ENCODE results near the gene ENTPD2. TPM values are rescaled to one million over a fixed set of nuclear protein-coding genes. Genes with fewer than 3 reads are reported as not detected.

ENTPD2 gene
- total and polyA plus RNA-seq, 5 donors = 0.92 to 2.9 (median 1.6) TPM

DNA sequence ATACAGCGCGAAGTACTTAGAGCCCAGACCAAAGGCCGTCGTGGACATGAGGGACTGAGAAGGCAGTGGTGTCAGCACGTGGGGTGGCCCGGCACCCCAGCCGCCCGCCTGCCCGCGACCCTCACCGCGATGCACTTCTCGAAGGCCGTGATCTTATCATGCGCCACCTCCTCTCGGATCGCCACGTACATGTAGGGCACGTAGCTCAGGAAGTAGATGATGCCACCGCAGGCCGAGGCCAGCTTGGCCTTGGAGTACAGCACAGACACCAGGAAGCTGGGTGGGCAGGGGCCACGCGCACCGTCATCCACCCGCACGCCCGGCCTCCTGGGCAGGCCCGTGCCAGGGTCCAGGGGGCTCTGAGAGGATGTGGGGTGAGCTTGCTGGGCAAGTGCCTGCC lies 36.8 kb downstream of the ENTPD2 start:
- Histone ChIP-seq H3K27me3 (ENCODE audit: control insufficient read depth, insufficient read depth) (no peaks in the 10 kb centered on the region), H3K4me1 (ENCODE audit: control insufficient read depth, insufficient read depth, low read length) (no peaks in the 10 kb centered on the region), H3K27ac (ENCODE audit: low read length) (no peak overlapping the region), H3K9me3 (ENCODE audit: control insufficient read depth, low read length) (no peaks in the 10 kb centered on the region), H3K4me3 (ENCODE audit: low read length) (no peak overlapping the region)
- ATAC-seq = no peak
- DNase-seq = no peak
- intact Hi-C loops (cut with DNase I) = no loop called here
- 97% methylated on average over 28 of the region's 28 CpGs for WGBS

DNA sequence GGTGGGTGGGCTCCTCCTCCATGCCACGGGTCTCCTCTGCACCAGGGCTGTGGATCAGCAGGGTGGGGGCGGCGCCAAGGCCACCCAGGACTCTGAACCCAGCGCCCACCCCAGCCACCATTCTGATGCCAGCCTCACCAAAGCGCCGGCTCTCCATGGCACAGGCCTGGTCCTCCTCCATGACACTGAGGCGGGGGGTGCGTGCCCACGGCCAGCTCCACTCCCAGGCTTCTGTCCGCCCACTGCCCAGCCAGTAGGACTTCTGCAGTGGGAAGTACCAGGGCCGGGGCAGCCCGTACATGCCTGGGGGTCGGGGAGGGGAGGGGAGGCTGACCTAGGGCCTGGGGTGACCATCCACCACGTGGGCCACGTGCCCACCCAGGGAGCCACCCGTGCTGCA lies 37.4 kb downstream of the ENTPD2 start:
- Histone ChIP-seq H3K9me3 (ENCODE audit: control insufficient read depth, low read length) (no peaks in the 10 kb centered on the region), H3K27ac (ENCODE audit: low read length) (no peak overlapping the region), H3K4me1 (ENCODE audit: control insufficient read depth, insufficient read depth, low read length) (no peaks in the 10 kb centered on the region), H3K27me3 (ENCODE audit: control insufficient read depth, insufficient read depth) (no peaks in the 10 kb centered on the region), H3K4me3 (ENCODE audit: low read length) (no peak overlapping the region)
- intact Hi-C loops (cut with DNase I) = no loop called here
- WGBS = 96% methylated on average over 16 of the region's 16 CpGs
- DNase-seq = no peak
- no peak for ATAC-seq

DNA sequence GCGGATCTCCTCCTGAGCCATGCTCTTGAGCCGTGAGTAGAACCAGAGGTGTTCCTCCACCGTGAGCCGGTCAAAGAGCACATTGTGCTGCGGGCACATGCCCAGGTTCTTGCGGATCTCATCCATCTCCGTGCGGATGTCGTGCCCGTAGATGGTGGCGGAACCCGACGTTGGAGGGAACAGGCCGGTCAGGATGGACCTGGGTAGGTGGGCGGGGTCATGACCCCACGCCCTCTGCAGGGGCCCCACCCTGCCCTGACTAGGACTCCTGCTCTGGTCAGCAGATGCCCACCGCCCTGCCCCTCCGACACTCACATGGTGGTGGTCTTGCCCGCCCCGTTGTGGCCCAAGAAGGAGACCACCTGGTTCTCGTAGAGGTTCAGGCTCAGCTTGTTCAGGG lies 37.9 kb downstream of the ENTPD2 start:
- intact Hi-C loops (cut with DNase I) = no loop called here
- no peak overlapping the region for H3K27ac ChIP-seq (ENCODE audit: low read length)
- no peak overlapping the region for H3K4me3 ChIP-seq (ENCODE audit: low read length)
- H3K9me3 ChIP-seq (ENCODE audit: control insufficient read depth, low read length) = no peaks in the 10 kb centered on the region
- H3K27me3 ChIP-seq (ENCODE audit: control insufficient read depth, insufficient read depth) = no peaks in the 10 kb centered on the region
- WGBS = 97% methylated on average over 21 of the region's 21 CpGs
- ATAC-seq (no peak), DNase-seq (no peak)
- no peaks in the 10 kb centered on the region for H3K4me1 ChIP-seq (ENCODE audit: control insufficient read depth, insufficient read depth, low read length)

DNA sequence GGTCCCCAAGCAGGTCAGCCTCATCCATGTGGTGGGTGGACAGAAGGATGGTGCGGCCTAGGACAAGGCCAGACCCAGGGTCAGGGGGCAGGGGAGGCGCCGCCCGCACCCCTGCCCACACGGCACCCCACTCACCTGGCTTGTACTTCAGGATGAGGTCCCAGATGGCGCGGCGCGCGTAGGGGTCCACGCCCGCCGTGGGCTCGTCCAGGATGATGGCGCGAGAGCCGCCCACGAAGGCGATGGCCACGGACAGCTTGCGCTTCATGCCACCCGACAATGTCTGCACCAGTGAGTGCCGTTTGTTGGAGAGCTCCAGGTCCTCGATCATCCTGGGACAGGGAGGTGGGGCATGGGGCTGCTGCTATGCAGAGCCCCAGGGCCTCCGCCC lies 38.3 kb downstream of the ENTPD2 start:
- no peak overlapping the region for H3K27ac ChIP-seq (ENCODE audit: low read length)
- intact Hi-C loops (cut with DNase I) = no loop called here
- no peaks in the 10 kb centered on the region for H3K4me1 ChIP-seq (ENCODE audit: control insufficient read depth, insufficient read depth, low read length)
- H3K9me3 ChIP-seq (ENCODE audit: control insufficient read depth, low read length) = no peaks in the 10 kb centered on the region
- no peak for ATAC-seq
- DNase-seq = no peak
- no peaks in the 10 kb centered on the region for H3K27me3 ChIP-seq (ENCODE audit: control insufficient read depth, insufficient read depth)
- H3K4me3 ChIP-seq (ENCODE audit: low read length) = no peak overlapping the region
- 97% methylated on average over 25 of the region's 25 CpGs for WGBS

DNA sequence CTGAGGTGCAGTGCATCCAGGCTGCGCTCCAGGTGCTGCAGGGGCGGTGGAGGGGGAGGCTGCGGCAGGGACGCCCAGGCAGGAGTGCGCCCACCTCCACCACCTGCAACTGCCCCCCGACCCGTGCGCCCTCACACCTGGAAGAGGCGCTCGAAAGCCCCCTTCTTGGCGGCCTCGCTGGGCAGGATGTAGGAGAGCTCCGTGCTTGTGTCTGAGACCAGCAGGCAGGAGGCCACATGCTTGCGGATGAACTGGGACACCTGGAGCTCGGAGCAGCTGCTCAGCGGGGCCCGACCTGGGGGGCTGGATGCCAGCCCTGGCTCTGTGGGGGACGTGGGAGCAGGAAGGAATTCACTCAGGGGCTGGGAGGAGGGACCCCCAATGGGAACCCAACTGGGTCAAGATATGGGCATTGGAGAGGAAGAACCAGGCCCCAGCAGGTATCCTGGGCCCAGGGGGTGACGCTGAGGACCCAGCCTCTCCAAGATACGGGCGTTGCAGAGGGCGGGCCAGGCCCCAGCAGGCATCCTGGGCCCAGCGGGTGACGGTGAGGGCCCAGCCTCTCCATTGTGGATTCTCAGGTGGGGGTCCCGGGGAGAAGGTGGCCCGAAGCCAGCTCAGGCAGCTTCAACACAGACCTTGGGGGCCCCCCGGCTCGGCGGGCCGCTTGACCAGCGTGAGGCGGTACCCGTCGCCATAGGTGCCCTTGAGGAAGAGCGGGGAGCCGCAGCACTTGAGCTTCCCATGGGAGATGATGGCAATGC lies 38.9 kb downstream of the ENTPD2 start:
- intact Hi-C loops (cut with DNase I) = no loop called here
- no peak for ATAC-seq
- Histone ChIP-seq H3K4me3 (ENCODE audit: low read length) (no peak overlapping the region), H3K27me3 (ENCODE audit: control insufficient read depth, insufficient read depth) (no peaks in the 10 kb centered on the region), H3K4me1 (ENCODE audit: control insufficient read depth, insufficient read depth, low read length) (no peaks in the 10 kb centered on the region), H3K9me3 (ENCODE audit: control insufficient read depth, low read length) (no peaks in the 10 kb centered on the region), H3K27ac (ENCODE audit: low read length) (no peak overlapping the region)
- 96% methylated on average over 36 of the region's 36 CpGs for WGBS
- DNase-seq = no peak

DNA sequence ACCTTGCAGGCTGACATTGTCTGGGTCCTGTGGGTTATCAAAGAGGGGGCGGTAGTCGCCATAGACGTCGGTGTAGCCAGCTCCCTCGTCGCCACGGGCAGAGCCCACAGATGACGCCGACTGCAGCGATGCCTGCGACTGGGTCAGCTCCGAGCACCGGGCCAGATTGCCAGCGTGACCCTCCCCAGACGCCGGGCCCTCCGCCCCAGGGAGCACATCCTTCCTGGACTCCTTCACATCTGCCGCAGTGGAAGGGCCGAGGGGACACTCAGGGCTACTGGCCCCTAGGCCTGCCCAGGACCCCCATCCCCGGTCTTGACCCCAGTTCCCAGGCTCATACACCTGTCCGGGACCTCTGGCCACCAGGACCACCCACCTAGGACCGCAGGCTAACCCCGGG lies 39.7 kb downstream of the ENTPD2 start:
- ATAC-seq (no peak), DNase-seq (no peak)
- H3K9me3 ChIP-seq (ENCODE audit: control insufficient read depth, low read length) = no peaks in the 10 kb centered on the region
- no peak overlapping the region for H3K4me3 ChIP-seq (ENCODE audit: low read length)
- no peak overlapping the region for H3K27ac ChIP-seq (ENCODE audit: low read length)
- intact Hi-C loops (cut with DNase I) = no loop called here
- 91% methylated on average over 23 of the region's 23 CpGs for WGBS
- H3K27me3 ChIP-seq (ENCODE audit: control insufficient read depth, insufficient read depth) = no peaks in the 10 kb centered on the region
- H3K4me1 ChIP-seq (ENCODE audit: control insufficient read depth, insufficient read depth, low read length) = no peaks in the 10 kb centered on the region

DNA sequence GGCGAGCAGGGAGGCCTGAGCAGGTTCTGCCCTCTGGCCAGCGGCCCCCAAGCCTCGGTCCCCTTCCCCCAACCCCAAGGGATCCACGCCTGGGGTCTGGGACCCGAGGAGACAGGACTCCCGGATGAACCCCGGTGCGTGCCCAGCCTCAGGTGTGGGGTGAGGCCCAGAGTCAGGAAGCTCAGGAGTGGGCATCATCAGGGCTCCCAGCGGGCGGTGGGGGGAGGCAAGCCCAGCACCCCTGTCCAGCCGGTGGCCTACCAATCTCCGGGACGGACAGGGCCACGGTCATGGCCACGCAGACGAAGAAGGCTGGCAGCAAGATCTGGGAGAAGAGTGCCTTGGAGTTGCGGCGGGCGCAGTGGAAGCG lies 40.3 kb downstream of the ENTPD2 start:
- ATAC-seq (no peak), DNase-seq (no peak)
- H3K4me1 ChIP-seq (ENCODE audit: control insufficient read depth, insufficient read depth, low read length) = no peaks in the 10 kb centered on the region
- H3K27me3 ChIP-seq (ENCODE audit: control insufficient read depth, insufficient read depth) = no peaks in the 10 kb centered on the region
- H3K27ac ChIP-seq (ENCODE audit: low read length) = no peak overlapping the region
- H3K4me3 ChIP-seq (ENCODE audit: low read length) = no peak overlapping the region
- intact Hi-C loops (cut with DNase I) = no loop called here
- WGBS = 95% methylated on average over 20 of the region's 20 CpGs
- H3K9me3 ChIP-seq (ENCODE audit: control insufficient read depth, low read length) = no peaks in the 10 kb centered on the region

GRCh38 chr9:137012694-137013570 lies 40.9 kb downstream of the ENTPD2 start:
- ATAC-seq = no peak
- H3K4me1 ChIP-seq (ENCODE audit: control insufficient read depth, insufficient read depth, low read length) = no peaks in the 10 kb centered on the region
- no peak overlapping the region for H3K4me3 ChIP-seq (ENCODE audit: low read length)
- intact Hi-C loops (cut with DNase I) = no loop called here
- WGBS = 84% methylated on average over 67 of the region's 67 CpGs
- H3K27ac ChIP-seq (ENCODE audit: low read length) = no peak overlapping the region
- DNase-seq = no peak
- H3K27me3 ChIP-seq (ENCODE audit: control insufficient read depth, insufficient read depth) = no peaks in the 10 kb centered on the region
- no peaks in the 10 kb centered on the region for H3K9me3 ChIP-seq (ENCODE audit: control insufficient read depth, low read length)

- Histone ChIP-seq H3K9me3 (ENCODE audit: control insufficient read depth, low read length) (no peaks in the 10 kb centered on the region), H3K27ac (ENCODE audit: low read length) (no peak overlapping the region), H3K4me1 (ENCODE audit: control insufficient read depth, insufficient read depth, low read length) (no peaks in the 10 kb centered on the region), H3K4me3 (ENCODE audit: low read length) (no peak overlapping the region), H3K27me3 (ENCODE audit: control insufficient read depth, insufficient read depth) (no peaks in the 10 kb centered on the region)
- no peak for ATAC-seq
- intact Hi-C loops (cut with DNase I) = no loop called here
- 94% methylated on average over 39 of the region's 39 CpGs for WGBS
- DNase-seq = no peak
These were observed 41.8 kb downstream of the ENTPD2 start for GRCh38 chr9:137011907-137012675.

DNA sequence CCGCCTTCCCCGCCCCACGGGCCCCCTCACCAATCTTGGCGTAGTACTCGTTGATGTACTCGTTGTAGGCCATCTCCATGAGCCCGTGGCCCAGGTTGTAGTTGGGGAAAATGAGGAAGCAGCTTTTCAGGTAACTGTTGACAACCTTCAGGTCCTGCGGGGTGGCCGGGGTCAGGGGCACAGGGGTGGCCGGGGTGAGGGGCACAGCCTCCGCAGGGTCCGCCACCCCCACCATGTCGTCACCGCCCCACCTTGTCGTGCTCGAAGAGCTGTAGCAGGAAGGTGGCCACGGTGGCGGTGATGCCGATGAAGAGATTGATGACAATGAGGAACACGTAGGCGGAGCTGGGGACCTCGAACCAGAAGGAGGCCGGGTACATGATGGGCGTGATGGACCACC lies 42.7 kb downstream of the ENTPD2 start:
- Histone ChIP-seq H3K27me3 (ENCODE audit: control insufficient read depth, insufficient read depth) (no peaks in the 10 kb centered on the region), H3K9me3 (ENCODE audit: control insufficient read depth, low read length) (no peaks in the 10 kb centered on the region), H3K4me1 (ENCODE audit: control insufficient read depth, insufficient read depth, low read length) (no peaks in the 10 kb centered on the region), H3K27ac (ENCODE audit: low read length) (no peak overlapping the region), H3K4me3 (ENCODE audit: low read length) (no peak overlapping the region)
- DNase-seq (no peak), ATAC-seq (no peak)
- 97% methylated on average over 24 of the region's 24 CpGs for WGBS
- intact Hi-C loops (cut with DNase I) = no loop called here

All from right cardiac atrium (tissue), 5 donors.